ENCODE measurements around the gene KIF26A.
"Not testable (repeated sequence)": the region's sequence is repeated elsewhere in the genome, so short reads cannot be mapped to it uniquely, and the experiment has no call there.

The KIF26A gene

DNA sequence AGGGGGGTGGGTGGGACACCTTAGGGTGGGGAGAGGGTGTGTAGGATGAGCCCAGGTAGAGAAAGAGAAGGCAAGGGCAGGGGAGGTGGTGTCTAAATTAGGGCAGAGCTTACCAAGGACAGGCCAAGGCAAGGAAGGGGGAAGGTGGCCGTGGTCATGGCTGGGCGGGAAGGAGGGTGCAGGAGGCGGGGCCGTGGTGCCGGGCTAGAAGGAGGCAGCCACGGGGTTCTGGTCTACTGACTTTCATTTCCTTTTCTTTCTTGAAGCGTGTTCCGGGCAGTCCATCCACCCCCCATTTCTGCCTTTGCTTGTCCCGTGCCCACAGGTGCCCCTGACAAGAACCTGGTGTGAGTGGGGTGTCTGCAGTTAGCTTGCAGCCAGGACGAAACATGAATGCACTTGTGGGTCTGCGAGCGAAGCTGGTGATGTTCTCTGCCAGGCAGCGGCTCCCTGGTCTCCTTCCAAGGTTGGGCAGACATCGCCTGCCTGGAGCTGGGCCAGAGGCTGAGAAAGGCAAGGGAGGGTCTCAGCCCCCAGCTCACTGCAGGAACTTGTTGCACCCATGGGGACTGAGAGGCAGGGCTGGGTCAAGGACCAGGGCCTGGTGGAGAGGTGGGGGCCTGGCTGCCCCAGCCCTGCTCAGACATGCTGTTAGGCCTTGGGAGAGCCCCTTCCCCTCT is 58.2 kb downstream of the KIF26A start:
- DNase-seq: no peak

DNA sequence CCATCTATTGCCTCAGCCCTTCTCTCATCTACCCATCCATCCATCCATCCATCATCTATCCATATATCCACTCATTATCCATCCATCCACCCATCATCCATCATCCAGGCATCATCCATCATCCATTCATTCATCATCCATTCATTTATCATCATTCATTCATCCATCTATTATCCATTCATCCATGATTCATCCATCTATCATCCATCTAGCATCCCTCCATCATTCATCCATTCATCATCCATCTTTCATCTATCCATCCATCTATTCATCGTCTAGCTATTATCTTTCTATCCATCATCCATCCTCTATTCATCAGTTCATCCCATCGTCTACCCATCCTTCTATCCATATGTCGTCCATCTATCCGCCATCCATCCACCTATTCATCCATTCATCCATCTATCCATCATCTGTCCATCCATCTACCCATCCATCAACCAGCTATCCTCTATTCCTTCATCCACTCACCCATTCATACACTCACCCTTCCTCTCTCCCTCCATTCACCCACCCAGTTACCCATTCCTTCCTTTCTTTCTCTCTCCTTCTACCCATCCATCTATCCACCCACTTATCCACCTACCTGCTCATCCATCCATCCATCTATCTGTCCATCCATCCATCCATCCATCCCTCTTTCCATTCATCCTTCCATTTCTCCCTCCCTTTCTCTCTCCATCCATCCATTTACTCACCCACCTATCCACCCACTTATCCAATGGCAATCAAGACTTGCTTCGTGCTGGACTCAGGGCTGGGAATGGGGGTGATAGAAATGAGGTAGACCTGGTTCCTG is 59.3 kb downstream of the KIF26A start:
- no peak for DNase-seq

DNA sequence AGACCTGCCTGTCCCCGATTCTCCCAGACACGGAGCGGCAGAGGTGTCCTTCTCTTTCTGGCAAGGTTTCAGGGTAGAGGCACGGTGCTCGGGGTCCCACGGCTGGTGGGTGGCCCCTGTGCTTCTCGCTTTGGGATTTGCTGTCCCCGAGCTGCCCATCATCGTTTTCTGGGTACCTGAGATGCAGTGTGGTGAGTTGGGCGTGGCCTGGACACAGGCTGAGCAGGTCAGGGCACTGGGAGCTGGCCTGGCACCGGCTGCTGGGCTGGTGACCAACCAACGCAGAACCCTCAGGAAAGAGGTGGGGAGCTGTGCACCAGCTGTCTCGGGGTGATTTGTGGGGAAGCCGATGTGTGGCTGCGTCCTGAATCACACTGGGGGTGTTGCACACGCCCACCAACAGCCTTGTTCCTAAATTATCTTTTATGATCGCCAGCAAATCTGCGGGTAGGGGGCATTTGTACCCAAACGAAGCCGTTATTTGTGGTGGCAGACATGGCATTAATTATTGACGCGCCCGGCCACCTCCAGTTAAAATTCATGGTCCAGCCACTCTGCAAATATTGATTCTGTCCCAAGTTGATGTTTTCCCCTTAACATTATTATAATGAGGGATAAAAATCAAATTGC is 61.0 kb downstream of the KIF26A start:
- DNase-seq: no peak

DNA sequence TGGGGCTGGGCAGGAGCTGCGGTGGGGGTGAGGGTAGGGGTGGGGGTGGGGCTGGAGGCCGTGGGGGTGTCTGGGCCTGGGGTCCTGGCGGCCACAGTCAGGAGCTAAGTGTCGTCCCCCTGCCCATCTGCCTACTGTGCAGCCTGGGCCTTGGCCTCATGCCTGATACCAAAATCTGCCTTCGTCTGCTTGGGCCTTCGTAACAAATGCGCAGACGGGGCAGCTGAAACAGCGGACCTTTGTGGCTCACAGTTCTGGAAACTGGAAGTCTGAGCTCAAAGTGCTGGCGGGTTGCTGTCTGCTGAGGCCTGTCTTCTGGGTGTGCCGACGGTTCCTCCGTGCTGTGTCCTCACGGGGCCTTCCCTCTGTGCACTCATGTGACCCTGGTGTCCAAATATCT is 61.7 kb downstream of the KIF26A start:
- no peak for DNase-seq

DNA sequence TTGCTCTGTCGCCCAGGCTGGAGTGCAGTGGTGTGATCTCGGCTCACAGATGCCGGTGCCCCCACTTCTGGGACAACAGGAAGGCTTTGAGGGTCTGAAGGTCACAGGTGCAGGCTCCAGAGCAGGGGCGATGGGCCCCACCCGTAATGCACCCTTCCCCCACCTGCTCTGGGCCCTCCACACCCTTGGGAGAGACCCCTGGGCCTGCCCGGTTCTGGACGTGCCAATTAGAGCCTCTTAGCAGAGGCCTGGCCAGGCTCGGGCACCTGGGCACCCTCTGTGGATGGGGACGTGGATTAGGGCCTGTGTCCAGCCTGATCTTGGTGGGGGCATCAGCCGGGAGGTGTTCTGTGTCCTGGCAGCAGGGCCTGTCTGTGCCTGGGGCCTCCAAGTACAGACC is 62.2 kb downstream of the KIF26A start:
- DNase-seq: no peak

DNA sequence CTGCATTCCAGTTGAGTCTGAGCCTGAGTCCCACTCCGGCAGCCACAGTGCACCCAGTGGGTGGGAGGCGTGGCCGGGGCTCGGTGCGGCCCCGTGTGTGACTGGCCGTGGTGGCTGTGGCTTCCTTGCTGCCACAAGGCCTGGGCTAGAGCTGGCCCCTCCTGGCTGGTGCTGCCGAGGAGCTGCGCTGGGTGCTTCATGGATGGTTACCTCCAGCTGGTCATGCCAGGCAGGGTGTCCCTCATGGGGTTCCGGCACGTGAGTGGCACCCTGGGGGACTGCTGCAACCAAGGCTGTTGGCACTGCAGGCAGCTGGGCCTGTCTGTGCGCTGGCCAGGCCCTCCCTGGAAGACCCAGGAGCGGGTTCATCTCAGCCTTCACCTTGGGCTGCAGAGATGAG is 62.7 kb downstream of the KIF26A start:
- no peak for DNase-seq

DNA sequence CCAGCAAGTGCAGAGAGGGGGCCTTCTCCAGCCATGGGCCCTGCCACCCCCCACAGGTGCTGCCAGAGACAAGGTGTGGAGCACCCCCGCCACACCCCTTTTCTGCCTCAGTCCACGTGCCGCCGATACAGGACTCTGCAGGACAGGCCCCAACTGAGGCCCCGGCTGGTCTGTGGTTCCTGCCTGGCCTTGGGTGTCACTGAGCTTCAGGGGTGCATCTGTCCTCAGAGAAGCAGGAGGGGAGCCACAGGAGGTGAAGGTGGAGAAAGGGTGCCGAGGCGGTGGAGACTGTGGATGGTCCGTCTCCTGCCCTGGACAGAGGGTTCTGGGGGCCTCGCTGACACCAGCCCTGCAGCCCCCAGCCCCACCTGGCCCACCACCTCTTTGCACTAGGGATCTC is 63.1 kb downstream of the KIF26A start:
- DNase-seq: no peak

DNA sequence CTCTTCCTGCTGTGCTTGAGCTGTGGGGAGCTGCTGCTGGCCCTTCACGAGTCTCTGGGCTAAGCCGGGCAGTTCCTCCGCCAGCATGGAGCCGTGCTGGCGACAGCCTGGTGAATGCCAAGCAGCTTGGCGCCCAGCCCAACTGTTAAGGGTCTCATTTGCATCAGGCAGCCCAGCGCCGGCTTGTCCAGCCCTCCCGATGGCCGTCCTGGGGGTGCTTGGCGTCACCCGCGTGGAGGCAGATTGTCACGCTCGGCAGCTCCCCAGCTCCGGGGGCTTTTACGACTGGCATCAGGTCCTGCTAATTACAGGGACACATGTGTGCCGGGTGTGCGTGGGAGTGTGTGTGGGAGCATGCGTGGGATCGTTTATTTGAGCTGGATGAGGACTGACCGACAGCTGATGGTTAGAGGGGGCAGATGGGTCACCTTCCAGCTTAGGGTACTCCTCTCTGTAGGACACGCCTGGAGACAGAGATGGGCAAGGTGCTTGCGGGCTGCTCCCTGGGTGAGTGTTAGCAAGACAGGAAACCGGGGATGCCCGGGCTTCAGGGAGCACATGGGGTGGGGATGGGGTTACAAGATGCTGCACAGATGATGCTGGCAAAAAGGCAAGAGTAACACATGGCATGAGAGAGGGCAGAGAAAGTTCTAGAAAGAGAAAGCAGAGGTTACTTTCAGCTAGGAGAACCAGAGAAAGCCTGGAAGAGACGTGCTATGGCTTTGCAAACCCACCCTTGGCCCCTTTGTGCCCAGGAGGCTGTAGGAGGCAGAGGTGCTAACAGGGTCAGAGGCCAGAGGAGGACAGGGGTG is 64.1 kb downstream of the KIF26A start:
- no peak for DNase-seq

DNA sequence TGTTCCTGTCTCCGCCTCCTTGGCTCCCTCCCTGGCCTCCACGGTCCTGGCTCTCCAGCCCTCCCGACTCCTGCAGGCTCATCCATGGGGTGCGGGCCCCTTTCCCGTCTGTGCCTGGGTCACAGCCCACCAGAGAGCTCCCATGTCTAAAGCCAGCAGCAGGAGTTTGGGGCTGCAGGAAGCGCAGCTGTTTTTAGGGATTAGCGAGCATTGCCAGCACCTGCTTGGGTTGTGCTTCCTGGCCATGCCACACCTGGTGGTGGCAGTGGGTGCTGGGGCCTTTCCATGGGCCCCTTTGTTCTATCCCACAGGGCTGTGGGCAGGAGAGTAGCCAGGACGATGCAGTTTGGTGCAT is 64.7 kb downstream of the KIF26A start:
- DNase-seq: no peak

DNA sequence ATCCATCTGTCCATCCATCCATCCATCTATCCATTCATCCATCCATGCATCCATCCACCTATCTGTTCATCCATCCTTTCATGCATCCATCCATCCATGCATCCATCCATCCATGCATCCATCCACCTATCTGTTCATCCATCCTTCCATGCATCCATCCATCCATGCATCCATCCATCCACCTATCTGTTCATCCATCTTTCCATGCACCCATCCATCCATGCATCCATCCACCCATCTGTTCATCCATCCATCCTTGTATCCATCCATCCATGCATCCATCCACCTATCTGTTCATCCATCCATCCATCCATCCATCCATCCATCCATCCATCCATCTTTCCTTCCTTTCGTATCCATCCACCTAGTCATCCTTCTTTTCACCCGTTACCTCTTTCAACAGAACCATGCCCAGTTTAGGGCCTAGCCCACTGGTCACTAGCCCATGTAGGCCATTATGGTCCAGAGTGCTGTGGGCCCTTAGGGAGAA is 66.3 kb downstream of the KIF26A start:
- no peak for DNase-seq

DNA sequence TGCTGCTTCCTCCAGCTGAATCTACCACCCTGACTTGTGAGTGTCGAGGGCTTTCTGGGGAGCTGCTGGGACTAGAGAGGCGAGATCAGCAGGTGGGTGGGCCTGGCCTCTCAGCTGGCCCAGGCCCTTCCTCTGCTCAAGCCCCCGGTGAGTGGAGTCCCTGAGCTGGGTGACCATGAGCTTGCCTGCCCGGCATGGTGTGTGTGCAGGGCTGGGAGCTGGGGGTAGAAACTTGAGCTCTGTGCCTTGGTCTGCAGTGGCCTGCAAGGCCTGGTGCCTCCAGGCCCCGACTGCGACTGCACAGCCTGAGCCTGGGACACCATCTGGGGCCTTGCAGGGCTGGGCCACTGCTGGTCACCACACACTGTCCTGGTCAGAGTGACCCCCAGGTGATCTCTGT is 67.4 kb downstream of the KIF26A start:
- no peak for DNase-seq

DNA sequence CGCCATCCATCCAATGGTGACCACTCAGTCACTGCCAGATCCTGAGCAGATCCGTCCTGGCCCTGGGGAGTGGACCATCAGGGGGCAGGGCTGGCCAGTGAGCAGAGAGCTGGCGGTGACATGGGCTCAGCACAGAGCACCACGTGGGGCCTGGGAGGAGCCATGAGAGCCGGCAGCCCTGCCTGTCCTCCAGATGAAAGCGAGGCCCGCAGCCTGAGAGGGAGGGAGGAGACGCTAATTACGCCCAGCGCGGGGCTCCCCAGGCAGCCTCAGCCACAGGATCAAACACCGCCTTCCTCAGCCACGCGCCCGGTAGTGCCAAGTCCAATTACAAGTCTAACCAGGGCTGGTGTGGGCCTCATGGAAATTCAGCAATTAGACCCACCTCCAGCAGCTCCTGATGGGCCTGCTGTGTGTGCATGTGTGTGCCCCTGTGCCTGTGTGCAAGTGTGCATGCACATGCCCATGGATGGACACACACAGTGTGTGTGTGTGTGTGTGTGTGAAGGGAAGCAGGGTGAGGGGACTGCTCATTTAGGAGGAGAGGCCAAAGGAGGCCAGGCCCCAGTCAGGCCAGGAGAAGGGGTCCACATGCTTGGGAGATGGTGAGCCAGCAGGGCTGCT is 68.0 kb downstream of the KIF26A start:
- no peak for DNase-seq

DNA sequence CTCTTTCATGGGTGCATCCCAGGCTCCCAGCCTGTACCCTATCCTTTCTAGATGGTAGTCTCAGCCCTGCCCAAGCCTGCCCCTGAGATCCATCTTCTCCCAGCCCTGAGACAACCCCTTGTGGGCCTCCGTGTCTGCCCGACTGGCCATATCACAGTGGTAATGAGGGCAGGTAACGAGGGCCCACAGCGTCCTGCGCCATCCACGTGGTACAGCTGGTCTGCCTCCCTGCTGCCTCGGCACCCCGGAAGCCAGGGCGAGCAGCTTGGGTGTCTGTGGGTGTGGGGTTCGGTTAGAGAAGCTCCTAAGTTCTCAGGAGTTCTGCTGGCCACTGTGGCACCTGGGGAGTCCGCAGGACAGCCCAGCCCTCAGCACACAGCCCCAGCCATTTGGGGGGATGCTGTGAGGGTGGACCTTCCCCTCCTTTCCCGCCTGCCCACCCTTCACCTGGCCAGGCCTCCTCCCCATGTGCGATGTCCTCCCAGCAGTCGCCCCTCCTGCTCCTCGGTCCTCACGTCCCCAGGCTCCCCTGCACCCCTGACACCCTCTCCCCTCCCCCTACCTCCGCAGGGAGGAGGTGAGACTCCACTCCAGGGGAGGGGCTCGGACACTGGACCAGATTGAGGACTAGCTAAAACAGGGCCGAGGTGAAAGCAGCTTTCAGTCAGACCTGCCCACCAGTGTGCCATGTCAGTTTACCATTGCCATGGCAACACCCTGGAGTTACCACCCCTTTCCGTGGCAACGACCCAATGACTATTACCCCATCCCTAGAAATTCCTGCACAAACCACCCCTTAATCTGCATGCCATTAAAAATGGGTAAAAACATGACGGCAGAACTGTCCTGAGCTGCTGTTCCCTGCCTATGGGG is 69.0 kb downstream of the KIF26A start:
- no peak for DNase-seq

DNA sequence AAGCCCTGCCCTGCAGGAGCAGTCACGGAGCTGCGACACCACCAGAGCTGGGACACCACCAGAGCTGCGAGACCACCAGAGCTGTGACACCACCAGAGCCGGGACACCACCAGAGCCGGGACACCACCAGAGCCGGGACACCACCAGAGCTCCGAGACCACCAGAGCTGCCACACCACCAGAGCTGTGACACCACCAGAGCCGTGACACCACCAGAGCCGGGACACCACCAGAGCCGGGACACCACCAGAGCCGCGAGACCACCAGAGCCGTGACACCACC is 69.6 kb downstream of the KIF26A start:
- DNase-seq: not testable (repeated sequence)

DNA sequence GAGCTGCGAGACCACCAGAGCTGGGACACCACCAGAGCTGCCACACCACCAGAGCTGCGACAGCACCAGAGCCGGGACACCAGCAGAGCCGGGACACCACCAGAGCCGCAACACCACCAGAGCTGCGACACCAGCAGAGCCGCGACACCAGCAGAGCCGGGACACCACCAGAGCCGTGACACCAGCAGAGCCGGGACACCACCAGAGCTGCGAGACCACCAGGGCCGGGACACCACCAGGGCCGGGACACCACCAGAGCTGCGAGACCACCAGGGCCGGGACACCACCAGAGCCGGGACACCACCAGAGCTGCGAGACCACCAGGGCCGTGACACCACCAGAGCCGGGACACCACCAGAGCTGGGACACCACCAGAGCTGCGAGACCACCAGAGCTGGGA is 69.9 kb downstream of the KIF26A start:
- not testable (repeated sequence) for DNase-seq

DNA sequence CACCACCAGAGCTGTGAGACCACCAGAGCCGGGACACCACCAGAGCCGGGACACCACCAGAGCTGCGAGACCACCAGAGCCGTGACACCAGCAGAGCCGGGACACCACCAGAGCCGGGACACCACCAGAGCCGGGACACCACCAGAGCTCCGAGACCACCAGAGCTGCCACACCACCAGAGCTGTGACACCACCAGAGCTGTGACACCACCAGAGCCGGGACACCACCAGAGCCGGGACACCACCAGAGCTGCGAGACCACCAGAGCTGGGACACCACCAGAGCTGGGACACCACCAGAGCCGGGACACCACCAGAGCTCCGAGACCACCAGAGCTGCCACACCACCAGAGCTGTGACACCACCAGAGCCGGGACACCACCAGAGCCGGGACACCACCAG is 70.7 kb downstream of the KIF26A start:
- not testable (repeated sequence) for DNase-seq

DNA sequence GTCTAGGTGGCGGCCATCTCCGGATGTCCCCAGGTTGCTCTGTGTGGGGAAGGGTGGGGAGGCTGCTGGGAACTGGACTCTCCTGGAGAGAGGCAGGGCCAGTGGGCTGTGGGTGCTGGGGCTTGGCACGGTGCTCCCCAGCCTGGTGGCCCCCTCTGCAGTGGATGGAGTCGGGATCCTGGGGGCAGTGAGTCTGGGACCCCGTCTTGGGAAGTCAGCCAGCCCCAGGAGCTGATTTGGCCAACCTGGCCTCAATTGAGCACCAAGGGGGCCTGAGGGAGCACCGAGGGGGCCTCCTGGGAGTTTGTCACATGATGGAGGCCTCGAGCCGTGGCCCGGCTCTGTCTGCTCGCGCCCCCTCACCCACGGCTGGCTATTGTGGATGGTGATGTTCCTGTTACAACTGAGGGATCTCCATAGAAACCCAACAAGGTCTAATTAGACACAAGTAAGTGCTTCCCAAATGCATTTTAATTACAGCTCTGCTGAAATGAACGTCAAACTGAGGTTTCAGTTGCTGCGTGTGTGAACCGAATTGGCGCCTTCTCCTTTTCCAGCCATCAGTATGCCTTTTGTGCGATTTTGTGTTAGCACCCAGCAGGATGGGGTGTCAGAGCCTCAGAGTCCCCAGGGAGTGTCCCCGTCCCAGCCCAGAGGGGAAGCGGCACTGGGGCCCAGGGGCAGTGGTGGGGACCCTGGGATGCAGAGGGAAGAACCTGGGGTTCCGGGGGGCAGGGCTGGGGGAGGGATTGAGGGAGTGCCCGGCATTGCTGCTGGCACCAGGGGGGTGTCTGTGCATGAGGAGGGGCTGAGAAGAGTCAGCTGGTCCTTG is 71.8 kb downstream of the KIF26A start:
- no peak for DNase-seq

DNA sequence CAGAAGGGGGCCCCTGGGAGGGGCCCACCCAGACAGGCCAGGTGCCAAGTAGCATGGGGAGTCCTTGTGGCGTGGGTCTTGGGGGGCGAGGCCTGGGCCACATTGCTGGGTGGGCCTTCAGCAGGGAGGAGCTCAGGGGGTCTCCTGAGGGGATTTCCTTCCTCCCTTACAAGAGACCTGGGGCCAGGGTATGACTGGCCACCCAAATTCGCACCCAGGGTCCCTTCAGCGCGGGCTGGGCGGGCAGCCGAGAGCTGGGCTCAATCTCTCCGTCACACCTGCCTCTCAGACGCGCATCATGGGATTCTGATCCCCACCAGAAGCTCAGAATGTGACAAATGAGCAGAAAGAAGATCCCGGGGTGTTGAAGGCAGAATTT is 72.4 kb downstream of the KIF26A start:
- DNase-seq: no peak

DNA sequence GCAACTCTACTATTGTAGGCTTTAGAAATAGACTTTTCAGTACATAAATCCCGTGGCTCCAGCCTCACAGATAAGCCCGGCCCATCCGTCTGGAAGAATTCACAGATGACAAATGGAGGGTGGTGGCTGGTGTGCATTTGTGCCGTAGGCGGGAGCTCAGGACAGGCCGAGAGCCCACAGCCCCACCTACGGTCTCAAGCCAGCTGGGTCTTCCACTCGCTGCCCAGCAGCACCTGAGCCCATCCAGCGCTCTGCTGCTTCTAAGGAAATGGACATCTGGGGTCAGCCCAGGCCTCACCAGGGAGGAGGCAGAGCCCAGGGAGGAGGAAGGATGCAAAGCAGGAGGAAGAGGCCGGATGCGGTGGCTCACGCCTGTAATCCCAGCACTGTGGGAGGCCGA is 72.8 kb downstream of the KIF26A start:
- no peak for DNase-seq

DNA sequence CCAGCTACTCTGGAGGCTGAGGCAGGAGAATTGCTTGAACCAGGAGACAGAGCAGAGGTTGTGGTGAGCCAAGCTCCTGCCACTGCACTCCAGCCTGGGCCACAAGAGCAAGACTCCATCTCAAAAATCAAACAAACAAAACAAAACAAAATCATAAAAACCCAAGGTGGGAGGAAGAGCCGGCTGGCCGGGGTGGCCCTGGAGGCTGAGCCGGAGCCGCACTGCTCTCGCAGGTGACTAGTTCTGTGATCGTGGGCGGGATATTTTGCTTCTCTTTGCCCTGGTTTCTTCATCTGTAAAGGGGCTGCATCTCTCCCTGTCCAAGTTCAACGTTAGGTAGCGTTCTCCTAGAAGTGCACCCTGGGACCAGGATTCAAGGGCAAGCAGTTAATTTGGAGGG is 73.4 kb downstream of the KIF26A start:
- DNase-seq: no peak
